GM19468 (cell line): ENCODE measurements around the gene XRCC1.

Experiments
- ATAC-seq: cut with Tn5 transposase; IDR thresholded peaks from one replicate; pipeline ENCODE4 v1.9.1; 2021; ENCODE audit warnings: mild to moderate bottlenecking, moderate library complexity, moderate number of reproducible peaks; ENCODE audit not compliant: unreplicated experiment; ENCODE audit errors: extremely low read depth

XRCC1 gene

GRCh38 chr19:43498233-43498842 is 77.0 kb downstream of the XRCC1 start:
- ATAC-seq, result no peak

- ATAC-seq, result no peak
Observed at GRCh38 chr19:43496960-43497359, 78.4 kb downstream of the XRCC1 start.

GRCh38 chr19:43495082-43495481 is 80.2 kb downstream of the XRCC1 start:
- ATAC-seq, result no peak
